Effector memory CD8-positive, alpha-beta T cell (primary cell): Measurements from ENCODE around the gene FOLR2.
A peak's percentile ranks its signal among the peaks of the same experiment; 100 is the strongest.

Source experiments
- ATAC-seq: fragments of 150-1000 bp; cut with Tn5 transposase; replicated peaks from 2 replicates; pipeline ENCODE4 v1.10.0; 2021; ENCODE audit warnings: mild to moderate bottlenecking, moderate library complexity
- DNase-seq, 3 experiments: peaks; one replicate each; pipeline ENCODE4 v3.0.0; 2021
- H3K27ac Mint-ChIP-seq, 2 donors: one replicate each; pipeline ENCODE4 v1.8.0; 2022; ENCODE audit warnings: mild to moderate bottlenecking in 2 of 2, mixed read lengths in 2 of 2, moderate library complexity in 2 of 2
- H3K27me3 Mint-ChIP-seq, 2 donors: one replicate each; pipeline ENCODE4 v1.8.0; 2022; ENCODE audit warnings: mixed read lengths in 2 of 2
- H3K36me3 Mint-ChIP-seq: one replicate; pipeline ENCODE4 v1.8.0; 2022; ENCODE audit warnings: mild to moderate bottlenecking, moderate library complexity, mixed read lengths; ENCODE audit not compliant: insufficient read depth
- H3K4me1 Mint-ChIP-seq, 2 donors: one replicate each; pipeline ENCODE4 v1.8.0; 2022; ENCODE audit warnings: low read depth in 2 of 2, mixed read lengths in 2 of 2
- H3K4me3 Mint-ChIP-seq, 2 donors: one replicate each; pipeline ENCODE4 v1.8.0; 2022; ENCODE audit warnings: mild to moderate bottlenecking in 2 of 2, mixed read lengths in 2 of 2, moderate library complexity in 2 of 2
- H3K9me3 Mint-ChIP-seq, 2 donors: one replicate each; pipeline ENCODE4 v1.8.0; 2022; ENCODE audit warnings: mixed read lengths in 2 of 2

Gene FOLR2

GRCh38 chr11:72236083-72236697, 19.6 kb downstream of the FOLR2 start:
- DNase-seq: no peak
- ATAC-seq: no peak
- H3K4me1 Mint-ChIP-seq: peaks cover 12 to 25% of the 10 kb centered on the region in 2 donors
- peaks cover 18 to 26% of the 10 kb centered on the region in 2 donors for H3K27me3 Mint-ChIP-seq
- no peak overlapping the region for H3K27ac Mint-ChIP-seq
- H3K4me3 Mint-ChIP-seq: no peak overlapping the region
- peaks cover 18% of the 10 kb centered on the region for H3K36me3 Mint-ChIP-seq
- H3K9me3 Mint-ChIP-seq: no peaks in the 10 kb centered on the region

GRCh38 chr11:72236774-72237111, 20.1 kb downstream of the FOLR2 start:
- no peak for DNase-seq
- ATAC-seq: no peak
- peaks cover 15% of the 10 kb centered on the region for H3K36me3 Mint-ChIP-seq
- no peak overlapping the region for H3K27ac Mint-ChIP-seq
- peaks cover 12 to 25% of the 10 kb centered on the region in 2 donors for H3K4me1 Mint-ChIP-seq
- H3K27me3 Mint-ChIP-seq: peaks cover 23 to 32% of the 10 kb centered on the region in 2 donors
- no peaks in the 10 kb centered on the region for H3K9me3 Mint-ChIP-seq
- no peak overlapping the region for H3K4me3 Mint-ChIP-seq

- H3K4me3 Mint-ChIP-seq: no peak overlapping the region
- no peaks in the 10 kb centered on the region for H3K9me3 Mint-ChIP-seq
- peaks cover 16 to 25% of the 10 kb centered on the region in 2 donors for H3K4me1 Mint-ChIP-seq
- no peak for ATAC-seq
- peaks cover 13% of the 10 kb centered on the region for H3K36me3 Mint-ChIP-seq
- H3K27me3 Mint-ChIP-seq: peaks cover 29 to 38% of the 10 kb centered on the region in 2 donors
- no peak for DNase-seq
- H3K27ac Mint-ChIP-seq: peak overlapping the region in 1 of 2 donors; percentile 18
These were observed 20.7 kb downstream of the FOLR2 start for GRCh38 chr11:72237112-72237931.

- H3K9me3 Mint-ChIP-seq: no peaks in the 10 kb centered on the region
- ATAC-seq: peak; percentile 72
- H3K4me1 Mint-ChIP-seq: peaks cover 16 to 25% of the 10 kb centered on the region in 2 donors
- no peak overlapping the region for H3K4me3 Mint-ChIP-seq
- peaks cover 11% of the 10 kb centered on the region for H3K36me3 Mint-ChIP-seq
- peaks cover 36 to 45% of the 10 kb centered on the region in 2 donors for H3K27me3 Mint-ChIP-seq
- DNase-seq: peak; percentile 32 to 47 (median 35)
- no peak overlapping the region for H3K27ac Mint-ChIP-seq
These were observed 21.5 kb downstream of the FOLR2 start for GRCh38 chr11:72238040-72238450.

- H3K4me3 Mint-ChIP-seq: peak overlapping the region; percentile 33 to 65
- no peaks in the 10 kb centered on the region for H3K9me3 Mint-ChIP-seq
- no peak overlapping the region for H3K27ac Mint-ChIP-seq
- H3K4me1 Mint-ChIP-seq: peaks cover 18 to 23% of the 10 kb centered on the region in 2 donors
- DNase-seq (no peak), ATAC-seq (no peak)
- H3K27me3 Mint-ChIP-seq: peaks cover 42 to 52% of the 10 kb centered on the region in 2 donors
- H3K36me3 Mint-ChIP-seq: peaks cover 11% of the 10 kb centered on the region
These were observed 22.1 kb downstream of the FOLR2 start for GRCh38 chr11:72238492-72239312.

GRCh38 chr11:72239313-72239848, 22.8 kb downstream of the FOLR2 start:
- Mint-ChIP-seq H3K27me3 (peaks cover 42 to 52% of the 10 kb centered on the region in 2 donors), H3K4me1 (peaks cover 18 to 19% of the 10 kb centered on the region in 2 donors), H3K36me3 (peaks cover 11% of the 10 kb centered on the region), H3K9me3 (no peaks in the 10 kb centered on the region), H3K27ac (no peak overlapping the region), H3K4me3 (peak overlapping the region; percentile 33 to 65)
- ATAC-seq (peak; percentile 26), DNase-seq (no peak)

GRCh38 chr11:72239849-72240460, 23.4 kb downstream of the FOLR2 start:
- peak overlapping the region; percentile 61 to 76 for H3K4me3 Mint-ChIP-seq

GRCh38 chr11:72240461-72241290, 24.1 kb downstream of the FOLR2 start:
- ATAC-seq: no peak
- no peaks in the 10 kb centered on the region for H3K9me3 Mint-ChIP-seq
- peaks cover 11% of the 10 kb centered on the region for H3K36me3 Mint-ChIP-seq
- no peak for DNase-seq
- peaks cover 22 to 24% of the 10 kb centered on the region in 2 donors for H3K4me1 Mint-ChIP-seq
- peak overlapping the region; percentile 61 to 76 for H3K4me3 Mint-ChIP-seq
- H3K27me3 Mint-ChIP-seq: peaks cover 42 to 52% of the 10 kb centered on the region in 2 donors
- H3K27ac Mint-ChIP-seq: no peak overlapping the region

More at GRCh38 chr11:72239849-72240460, 23.4 kb downstream of the FOLR2 start:
- peaks cover 22 to 24% of the 10 kb centered on the region in 2 donors for H3K4me1 Mint-ChIP-seq
- H3K36me3 Mint-ChIP-seq: peaks cover 11% of the 10 kb centered on the region
- peaks cover 42 to 52% of the 10 kb centered on the region in 2 donors for H3K27me3 Mint-ChIP-seq
- DNase-seq (no peak), ATAC-seq (peak; percentile 10)
- no peak overlapping the region for H3K27ac Mint-ChIP-seq
- H3K9me3 Mint-ChIP-seq: no peaks in the 10 kb centered on the region

GRCh38 chr11:72241291-72241781, 24.7 kb downstream of the FOLR2 start:
- Mint-ChIP-seq H3K27ac (no peak overlapping the region), H3K36me3 (peaks cover 11% of the 10 kb centered on the region), H3K4me1 (peaks cover 22 to 24% of the 10 kb centered on the region in 2 donors), H3K27me3 (peaks cover 42 to 52% of the 10 kb centered on the region in 2 donors), H3K4me3 (peak overlapping the region in 1 of 2 donors; percentile 10), H3K9me3 (no peaks in the 10 kb centered on the region)
- no peak for DNase-seq
- no peak for ATAC-seq

- H3K9me3 Mint-ChIP-seq: no peaks in the 10 kb centered on the region
- no peak for DNase-seq
- H3K4me1 Mint-ChIP-seq: peaks cover 20 to 22% of the 10 kb centered on the region in 2 donors
- H3K36me3 Mint-ChIP-seq: peaks cover 9% of the 10 kb centered on the region
- no peak overlapping the region for H3K27ac Mint-ChIP-seq
- no peak overlapping the region for H3K4me3 Mint-ChIP-seq
- peaks cover 42 to 52% of the 10 kb centered on the region in 2 donors for H3K27me3 Mint-ChIP-seq
- ATAC-seq: no peak
These were observed 25.5 kb downstream of the FOLR2 start for GRCh38 chr11:72242141-72242540.

GRCh38 chr11:72243173-72244059, 26.8 kb downstream of the FOLR2 start:
- Mint-ChIP-seq H3K27me3 (peaks cover 45 to 52% of the 10 kb centered on the region in 2 donors), H3K9me3 (no peaks in the 10 kb centered on the region), H3K4me3 (peak overlapping the region; percentile 39 to 44), H3K27ac (no peak overlapping the region), H3K4me1 (peaks cover 19 to 22% of the 10 kb centered on the region in 2 donors), H3K36me3 (peaks cover 7% of the 10 kb centered on the region)
- DNase-seq (no peak), ATAC-seq (no peak)
